Measurements from ENCODE around the gene CCN5.

DNA sequence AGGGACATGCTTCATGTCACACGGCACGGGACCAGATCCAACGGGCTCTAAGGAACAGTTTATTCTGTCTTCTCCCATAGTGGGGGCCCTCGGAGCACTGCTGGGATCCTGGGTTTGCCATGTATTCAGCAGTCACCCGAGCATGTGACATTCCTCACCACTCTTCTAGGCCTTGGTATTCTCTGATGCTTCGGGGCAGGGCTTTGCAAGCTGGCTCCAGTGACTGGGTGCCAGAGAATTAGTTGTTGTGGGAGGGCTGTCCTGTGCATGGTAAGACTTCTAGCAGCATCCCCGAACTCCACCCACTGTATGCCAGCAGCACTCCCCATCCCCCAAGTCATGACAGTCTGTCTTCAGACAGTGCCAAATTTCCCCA is 5.4 kb downstream of the CCN5 start:
- no peak for TF ChIP-seq YY1 (IDR thresholded peaks at IDR 0.05; ENCODE audit: insufficient read depth, insufficient read length)
- no peak for TF ChIP-seq ZNF274 (IDR thresholded peaks at IDR 0.05; ENCODE audit: low read depth, low read length)

Measured in NT2/D1 (cell line).